ENCODE data around the gene OR6S1. TPM values are rescaled to one million over a fixed set of nuclear protein-coding genes. Genes with fewer than 3 reads are reported as not detected.

Gene OR6S1
- total and polyA plus RNA-seq, 2 donors (not counting 3 experiments of a cell fraction or from before 2014, with no cell fraction given) = not detected

DNA sequence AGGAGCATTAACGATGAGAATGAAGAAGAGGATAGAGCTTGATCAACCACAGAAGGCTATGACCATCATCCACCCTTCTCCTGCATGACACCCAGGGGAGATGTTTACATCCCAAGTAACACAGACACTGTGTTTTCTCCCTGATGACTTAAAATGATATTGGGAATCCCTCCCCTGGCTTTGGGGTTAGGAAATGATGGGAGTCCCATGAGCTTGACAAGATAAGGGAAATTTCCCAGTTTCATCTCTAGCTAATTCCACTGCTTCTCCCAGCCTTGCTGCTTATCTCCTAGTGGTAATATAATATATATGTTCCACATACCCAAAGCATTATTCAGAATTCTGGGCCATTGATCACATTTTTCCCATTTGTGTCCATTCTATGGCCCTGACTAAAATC lies 4.0 kb upstream of the OR6S1 start:
- H3K9ac ChIP-seq (replicated peaks; ENCODE audit: extremely low read depth, insufficient read depth, low read length) = no peak overlapping the region
- dilution Hi-C loops (cut with MboI; ENCODE audit: extremely low pct_ligation_motif_present, low sequenced_read_pairs) (no loop called here), intact Hi-C loops (cut with micrococcal nuclease) (no loop called here)
- no TSS peak for BruUV-seq (replicated peaks)
- H3K9me1 ChIP-seq (replicated peaks; ENCODE audit: control insufficient read depth, extremely low read depth, insufficient read depth, low read length) = no peaks in the 10 kb centered on the region
- TF ChIP-seq EZH2 (IDR thresholded peaks at IDR 0.05; ENCODE audit: borderline replicate concordance, low read depth, low read length, severe bottlenecking) (no peak), MAX (IDR thresholded peaks at IDR 0.05; ENCODE audit: insufficient read depth, insufficient read length) (no peak), MYC (IDR thresholded peaks at IDR 0.05; ENCODE audit: low read depth, low read length) (no peak), POLR2A (IDR thresholded peaks at IDR 0.05; ENCODE audit: low read depth, low read length) (no peak), GATA2 (IDR thresholded peaks at IDR 0.05; ENCODE audit: insufficient read depth, insufficient read length, low read depth, low read length) (no peak), FOS (IDR thresholded peaks at IDR 0.05; ENCODE audit: borderline replicate concordance, insufficient read depth, low read length) (no peak), POLR2AphosphoS5 (IDR thresholded peaks at IDR 0.05; ENCODE audit: insufficient read depth, low read depth, low read length) (no peak), JUN (IDR thresholded peaks at IDR 0.05; ENCODE audit: borderline replicate concordance, insufficient read depth, insufficient read length, low read depth) (no peak)
- TF ChIP-seq, protein P1, sequence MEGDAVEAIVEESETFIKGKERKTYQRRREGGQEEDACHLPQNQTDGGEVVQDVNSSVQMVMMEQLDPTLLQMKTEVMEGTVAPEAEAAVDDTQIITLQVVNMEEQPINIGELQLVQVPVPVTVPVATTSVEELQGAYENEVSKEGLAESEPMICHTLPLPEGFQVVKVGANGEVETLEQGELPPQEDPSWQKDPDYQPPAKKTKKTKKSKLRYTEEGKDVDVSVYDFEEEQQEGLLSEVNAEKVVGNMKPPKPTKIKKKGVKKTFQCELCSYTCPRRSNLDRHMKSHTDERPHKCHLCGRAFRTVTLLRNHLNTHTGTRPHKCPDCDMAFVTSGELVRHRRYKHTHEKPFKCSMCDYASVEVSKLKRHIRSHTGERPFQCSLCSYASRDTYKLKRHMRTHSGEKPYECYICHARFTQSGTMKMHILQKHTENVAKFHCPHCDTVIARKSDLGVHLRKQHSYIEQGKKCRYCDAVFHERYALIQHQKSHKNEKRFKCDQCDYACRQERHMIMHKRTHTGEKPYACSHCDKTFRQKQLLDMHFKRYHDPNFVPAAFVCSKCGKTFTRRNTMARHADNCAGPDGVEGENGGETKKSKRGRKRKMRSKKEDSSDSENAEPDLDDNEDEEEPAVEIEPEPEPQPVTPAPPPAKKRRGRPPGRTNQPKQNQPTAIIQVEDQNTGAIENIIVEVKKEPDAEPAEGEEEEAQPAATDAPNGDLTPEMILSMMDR (IDR thresholded peaks at IDR 0.05; ENCODE audit: extremely low read depth in 1 of 2, insufficient read depth in 1 of 2, low read depth in 1 of 2, low read length in 2 of 2) = no peak
- DNase-seq (ENCODE audit: low read depth, low spot score) (no peak), FAIRE-seq (no peak)
- no peak overlapping the region for H2AFZ ChIP-seq (ENCODE audit: low read depth, low read length)
- H3K27me3 ChIP-seq (ENCODE audit: control insufficient read depth in 2 of 2, insufficient read depth in 2 of 2, low read length in 2 of 2) = peaks cover 12 to 17% of the 10 kb centered on the region in 2 experiments
- H3K36me3 ChIP-seq (ENCODE audit: control insufficient read depth in 2 of 2, extremely low read depth in 1 of 2, insufficient read depth in 2 of 2, low read length in 2 of 2) = no peaks in the 10 kb centered on the region
- no peaks in the 10 kb centered on the region for H3K79me2 ChIP-seq (ENCODE audit: control insufficient read depth, insufficient read depth, low read length)
- H3K9me3 ChIP-seq (replicated peaks; ENCODE audit: control insufficient read depth, insufficient read depth, low read length) = no peaks in the 10 kb centered on the region
- CTCF ChIA-PET = interaction anchor here (1.2 kb wide), 1 partner anchor 36 kb away, joined by 3 read pairs; no protein-coding TSS in a partner anchor
- H4K20me1 ChIP-seq (replicated peaks; ENCODE audit: control insufficient read depth, extremely low read depth, insufficient read depth, low read length) = no peaks in the 10 kb centered on the region
- no peak overlapping the region for H3K4me2 ChIP-seq (ENCODE audit: insufficient read depth, low read length)
- H3K4me1 ChIP-seq (ENCODE audit: control insufficient read depth, extremely low read depth, insufficient read depth, low read length) = no peaks in the 10 kb centered on the region
- POLR2A ChIA-PET = no interaction called here
- no peak overlapping the region for H3K4me3 ChIP-seq (replicated peaks in 1 of 3; ENCODE audit: insufficient read depth in 1 of 3, low read depth in 1 of 3, low read length in 3 of 3)
- no peak overlapping the region for H3K27ac ChIP-seq (ENCODE audit: insufficient read depth, low read depth, low read length)
